ENCODE results near the gene SLC5A10. TPM values are rescaled to one million over a fixed set of nuclear protein-coding genes. Genes with fewer than 3 reads are reported as not detected.

SLC5A10 gene
- total RNA-seq, 1 experiment from 2014 or later: not detected

DNA sequence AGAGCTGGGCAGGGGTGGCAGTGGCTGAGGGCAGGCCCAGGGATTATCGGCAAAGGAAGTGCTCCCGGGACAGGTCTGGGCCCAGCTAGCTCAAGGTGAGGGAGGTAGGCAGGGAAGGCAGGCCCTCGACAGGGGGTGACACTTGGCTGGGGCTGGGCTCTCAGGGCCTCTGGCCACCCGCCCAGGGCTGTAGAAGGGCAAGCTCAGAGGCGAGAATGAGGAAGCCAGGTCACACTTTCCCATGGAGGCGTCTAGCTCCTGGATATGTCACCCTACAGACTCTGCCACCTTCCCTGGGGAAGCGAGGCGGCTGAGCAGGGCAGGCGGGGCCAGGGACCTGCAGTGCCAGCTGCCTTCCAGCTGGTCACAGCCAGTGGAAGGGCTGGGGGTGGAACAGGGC, 33.5 kb downstream of the SLC5A10 start:
- H3K27me3 ChIP-seq (replicated peaks; ENCODE audit: insufficient read depth, low read depth, low read length, poor library complexity): no peaks in the 10 kb centered on the region
- no peaks in the 10 kb centered on the region for H3K9me3 ChIP-seq (ENCODE audit: low read depth, low read length, poor library complexity, severe bottlenecking)
- CTCF ChIA-PET: no interaction called here
- POLR2A ChIA-PET (ENCODE audit: low non-redundant PET): no interaction called here
- H3K4me3 ChIP-seq (ENCODE audit: low read depth, low read length, poor library complexity, severe bottlenecking): no peak overlapping the region
- peaks cover 3% of the 10 kb centered on the region for H3K36me3 ChIP-seq (ENCODE audit: insufficient read depth, low read length, poor library complexity, severe bottlenecking)
- H3K4me1 ChIP-seq (ENCODE audit: insufficient read depth, low read length, poor library complexity, severe bottlenecking): no peaks in the 10 kb centered on the region
- TF ChIP-seq, protein P1, sequence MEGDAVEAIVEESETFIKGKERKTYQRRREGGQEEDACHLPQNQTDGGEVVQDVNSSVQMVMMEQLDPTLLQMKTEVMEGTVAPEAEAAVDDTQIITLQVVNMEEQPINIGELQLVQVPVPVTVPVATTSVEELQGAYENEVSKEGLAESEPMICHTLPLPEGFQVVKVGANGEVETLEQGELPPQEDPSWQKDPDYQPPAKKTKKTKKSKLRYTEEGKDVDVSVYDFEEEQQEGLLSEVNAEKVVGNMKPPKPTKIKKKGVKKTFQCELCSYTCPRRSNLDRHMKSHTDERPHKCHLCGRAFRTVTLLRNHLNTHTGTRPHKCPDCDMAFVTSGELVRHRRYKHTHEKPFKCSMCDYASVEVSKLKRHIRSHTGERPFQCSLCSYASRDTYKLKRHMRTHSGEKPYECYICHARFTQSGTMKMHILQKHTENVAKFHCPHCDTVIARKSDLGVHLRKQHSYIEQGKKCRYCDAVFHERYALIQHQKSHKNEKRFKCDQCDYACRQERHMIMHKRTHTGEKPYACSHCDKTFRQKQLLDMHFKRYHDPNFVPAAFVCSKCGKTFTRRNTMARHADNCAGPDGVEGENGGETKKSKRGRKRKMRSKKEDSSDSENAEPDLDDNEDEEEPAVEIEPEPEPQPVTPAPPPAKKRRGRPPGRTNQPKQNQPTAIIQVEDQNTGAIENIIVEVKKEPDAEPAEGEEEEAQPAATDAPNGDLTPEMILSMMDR (conservative IDR thresholded peaks at IDR 0.05; ENCODE audit: low read depth, low read length): no peak
- no peak for TF ChIP-seq EZH2 (IDR thresholded peaks at IDR 0.05; ENCODE audit: borderline replicate concordance, low read depth, low read length, poor library complexity, severe bottlenecking)
- no peak for DNase-seq (ENCODE audit: low spot score)
- H3K27ac ChIP-seq (ENCODE audit: low read depth, low read length, poor library complexity, severe bottlenecking): no peak overlapping the region
- BruUV-seq (replicated peaks): no TSS peak
- intact Hi-C loops (cut with micrococcal nuclease; ENCODE audit: unreplicated experiment): no loop called here

DNA sequence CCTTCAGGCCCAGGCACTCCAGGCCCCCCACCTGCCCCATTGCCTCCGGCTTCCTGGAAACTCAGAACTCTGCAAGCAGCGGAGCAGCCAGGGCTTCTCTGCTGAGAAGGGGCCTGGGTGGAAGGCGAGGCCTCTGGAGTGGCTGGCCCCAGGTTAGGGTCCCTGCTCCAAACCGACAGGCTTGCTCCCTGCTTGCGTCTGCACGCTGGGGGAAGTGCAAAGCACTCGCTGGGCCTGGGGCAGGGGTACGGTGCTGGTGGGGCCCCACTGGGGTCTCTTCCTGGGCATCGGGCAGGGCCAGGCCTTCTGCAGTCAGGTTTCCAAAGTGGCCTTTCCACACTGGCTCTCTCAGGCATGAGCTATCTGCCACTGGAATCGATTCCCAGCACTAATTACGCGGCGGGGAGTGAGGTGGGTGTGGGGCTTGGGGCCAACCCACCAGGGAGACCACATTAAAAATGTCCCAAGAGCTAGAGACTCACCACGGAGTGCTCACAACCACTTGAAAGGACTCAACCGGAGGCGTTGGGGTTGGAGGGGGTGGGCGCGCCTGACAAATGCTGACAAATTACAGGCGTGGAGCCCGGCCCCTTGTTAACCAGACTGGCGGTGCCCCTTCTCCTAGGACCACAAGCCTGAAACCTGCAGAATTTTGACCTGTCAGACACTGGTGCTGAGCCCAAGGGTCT, 34.7 kb downstream of the SLC5A10 start:
- intact Hi-C loops (cut with micrococcal nuclease; ENCODE audit: unreplicated experiment): no loop called here
- CTCF ChIA-PET: no interaction called here
- peaks cover 3% of the 10 kb centered on the region for H3K36me3 ChIP-seq (ENCODE audit: insufficient read depth, low read length, poor library complexity, severe bottlenecking)
- H3K27me3 ChIP-seq (replicated peaks; ENCODE audit: insufficient read depth, low read depth, low read length, poor library complexity): no peaks in the 10 kb centered on the region
- no peak overlapping the region for H3K27ac ChIP-seq (ENCODE audit: low read depth, low read length, poor library complexity, severe bottlenecking)
- POLR2A ChIA-PET (ENCODE audit: low non-redundant PET): no interaction called here
- no TSS peak for BruUV-seq (replicated peaks)
- no peak for DNase-seq (ENCODE audit: low spot score)
- TF ChIP-seq, protein P1 (conservative IDR thresholded peaks at IDR 0.05; ENCODE audit: low read depth, low read length): no peak
- no peak for TF ChIP-seq EZH2 (IDR thresholded peaks at IDR 0.05; ENCODE audit: borderline replicate concordance, low read depth, low read length, poor library complexity, severe bottlenecking)
- H3K9me3 ChIP-seq (ENCODE audit: low read depth, low read length, poor library complexity, severe bottlenecking): no peaks in the 10 kb centered on the region
- H3K4me1 ChIP-seq (ENCODE audit: insufficient read depth, low read length, poor library complexity, severe bottlenecking): no peaks in the 10 kb centered on the region
- no peak overlapping the region for H3K4me3 ChIP-seq (ENCODE audit: low read depth, low read length, poor library complexity, severe bottlenecking)

DNA sequence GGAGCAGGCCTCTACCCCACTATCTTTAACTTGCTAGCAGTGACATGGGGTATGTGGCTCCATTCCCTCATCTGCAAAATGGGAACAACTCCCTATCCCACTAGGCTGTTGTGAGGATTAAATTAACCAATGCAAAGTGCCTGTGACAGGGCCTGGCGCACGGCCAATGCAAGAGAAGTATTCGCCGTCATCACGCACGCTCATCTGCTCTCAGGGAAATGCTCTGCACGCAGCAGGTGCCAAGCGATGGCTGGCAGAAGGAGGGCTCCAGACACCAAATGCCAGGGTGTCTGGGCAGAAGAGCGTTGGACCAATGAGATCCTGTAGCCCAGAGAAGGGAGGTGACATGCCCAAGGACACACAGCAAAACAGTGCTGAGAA, 35.3 kb downstream of the SLC5A10 start:
- POLR2A ChIA-PET (ENCODE audit: low non-redundant PET): no interaction called here
- CTCF ChIA-PET: no interaction called here
- TF ChIP-seq, protein P1 (conservative IDR thresholded peaks at IDR 0.05; ENCODE audit: low read depth, low read length): no peak
- TF ChIP-seq EZH2 (IDR thresholded peaks at IDR 0.05; ENCODE audit: borderline replicate concordance, low read depth, low read length, poor library complexity, severe bottlenecking): no peak

More for the DNA sequence above, 35.3 kb downstream of the SLC5A10 start:
- Histone ChIP-seq H3K36me3 (ENCODE audit: insufficient read depth, low read length, poor library complexity, severe bottlenecking) (peaks cover 3% of the 10 kb centered on the region), H3K27ac (ENCODE audit: low read depth, low read length, poor library complexity, severe bottlenecking) (no peak overlapping the region), H3K9me3 (ENCODE audit: low read depth, low read length, poor library complexity, severe bottlenecking) (no peaks in the 10 kb centered on the region), H3K4me3 (ENCODE audit: low read depth, low read length, poor library complexity, severe bottlenecking) (no peak overlapping the region), H3K27me3 (replicated peaks; ENCODE audit: insufficient read depth, low read depth, low read length, poor library complexity) (no peaks in the 10 kb centered on the region), H3K4me1 (ENCODE audit: insufficient read depth, low read length, poor library complexity, severe bottlenecking) (no peaks in the 10 kb centered on the region)
- no peak for DNase-seq (ENCODE audit: low spot score)
- BruUV-seq (replicated peaks): no TSS peak
- intact Hi-C loops (cut with micrococcal nuclease; ENCODE audit: unreplicated experiment): no loop called here

Data from A673 (cell line).